A549 treated with ZK216348 at 1 μM for 4 hours (cell line): Measurements from ENCODE around the gene DRC3. TPM values are rescaled to one million over a fixed set of nuclear protein-coding genes. Genes with fewer than 3 reads are reported as not detected.

Source experiments
- total RNA-seq: library from RNA; stranded (reverse); fragments of 200-300 nt; extraction: Qiagen RNA extraction; gene quantifications from 5 replicates; pipeline ENCODE4 v1.2.3, GENCODE V29; 2022; ENCODE audit warnings: low read depth

DRC3 gene
- total RNA-seq = 1.8 to 2.8 TPM (median 2.4 TPM) in 5 replicates

GRCh38 chr17:17972126-17972951, at the start of gene DRC3, which contains the start of gene TOM1L2:
DRC3 (plus strand) TSS chr17:17972862; CDS start chr17:17977599, 4,737 bp downstream.
TOM1L2 (minus strand) TSS chr17:17972400; CDS start chr17:17972313, 87 bp downstream.

GRCh38 chr17:18038861-18039534, 66.3 kb downstream of the DRC3 start, which contains the start of the genes ATPAF2 and GID4:
ATPAF2 (minus strand) TSS chr17:18039168; CDS start chr17:18039013, 155 bp downstream.
GID4 (plus strand) TSS chr17:18039408; CDS start chr17:18039465, 57 bp downstream.

Other genes starting within 250 kb of the DRC3 start
- 60.1 to 95.7 TPM (median 84.1 TPM) in 5 replicates for gene SREBF1, start 135.9 kb upstream of the DRC3 start, total RNA-seq
- 19.2 to 24.3 TPM (median 20.5 TPM) in 5 replicates for gene TOM1L2, start 462 bp upstream of the DRC3 start, total RNA-seq
- 19.6 to 31.1 TPM (median 27.9 TPM) in 5 replicates for gene ATPAF2, start 66.3 kb downstream of the DRC3 start, total RNA-seq
- 8.8 to 13.4 TPM (median 10.9 TPM) in 5 replicates for gene GID4, start 66.5 kb downstream of the DRC3 start, total RNA-seq
- 37.1 to 59.5 TPM (median 55.4 TPM) in 5 replicates for gene DRG2, start 115.1 kb downstream of the DRC3 start, total RNA-seq
- gene MYO15A, start 135.9 kb downstream of the DRC3 start, total RNA-seq = 0.24 to 0.75 TPM (median 0.27 TPM) in 5 replicates
- gene ALKBH5, start 211.0 kb downstream of the DRC3 start, total RNA-seq = 49.2 to 61.6 TPM (median 57.5 TPM) in 5 replicates